Fibroblast of lung (primary cell): ENCODE data around the gene SLC51B.

Source experiments
- EZH2 ChIP-seq: IDR thresholded peaks from 2 replicates; pipeline ENCODE4 v1.5.1; 2012; ENCODE audit warnings: low read length, control low read depth, mild to moderate bottlenecking; ENCODE audit errors: missing control alignments
- TF ChIP-seq, protein P1 (sequence below), 2 donors: IDR thresholded peaks in 1 of 2; conservative IDR thresholded peaks in 1 of 2; 1 replicate in 1 of 2; 2 replicates in 1 of 2; pipeline ENCODE4 v1.5.1; 2011 to 2012; ENCODE audit warnings: low read length in 2 of 2, control low read depth in 1 of 2, inconsistent platforms in 1 of 2, low read depth in 1 of 2, mild to moderate bottlenecking in 1 of 2

DNA sequence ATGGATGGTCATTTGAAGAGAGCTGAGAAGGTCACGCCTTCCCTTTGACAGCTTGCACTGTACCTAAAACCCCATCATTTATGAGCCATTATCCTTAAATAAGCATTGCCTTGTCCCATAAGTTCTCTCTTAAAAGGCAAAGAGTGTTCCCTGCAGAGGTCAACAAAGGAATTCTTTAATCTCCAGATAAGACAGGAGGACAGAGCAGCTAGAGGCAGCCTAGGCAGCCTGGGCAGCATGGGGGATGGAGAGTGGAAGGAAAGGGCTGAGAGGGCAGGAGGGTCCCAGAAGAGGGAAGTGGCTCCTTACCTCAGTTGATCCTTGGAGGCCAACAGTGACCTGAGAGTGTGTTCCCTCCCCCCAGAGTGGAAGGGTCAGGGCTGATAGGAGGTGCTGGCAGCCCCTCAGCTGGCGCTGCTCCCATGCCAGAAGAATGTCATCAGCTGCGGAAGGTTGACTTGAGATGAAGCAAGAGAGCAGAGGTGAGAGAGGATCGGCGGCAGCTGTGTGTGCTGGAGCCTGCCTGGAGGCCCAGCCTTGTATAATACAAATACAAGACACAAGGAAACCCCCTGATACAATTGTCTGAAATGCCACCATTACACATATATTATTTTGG, 44.1 kb downstream of the SLC51B start:
- TF ChIP-seq, protein P1, sequence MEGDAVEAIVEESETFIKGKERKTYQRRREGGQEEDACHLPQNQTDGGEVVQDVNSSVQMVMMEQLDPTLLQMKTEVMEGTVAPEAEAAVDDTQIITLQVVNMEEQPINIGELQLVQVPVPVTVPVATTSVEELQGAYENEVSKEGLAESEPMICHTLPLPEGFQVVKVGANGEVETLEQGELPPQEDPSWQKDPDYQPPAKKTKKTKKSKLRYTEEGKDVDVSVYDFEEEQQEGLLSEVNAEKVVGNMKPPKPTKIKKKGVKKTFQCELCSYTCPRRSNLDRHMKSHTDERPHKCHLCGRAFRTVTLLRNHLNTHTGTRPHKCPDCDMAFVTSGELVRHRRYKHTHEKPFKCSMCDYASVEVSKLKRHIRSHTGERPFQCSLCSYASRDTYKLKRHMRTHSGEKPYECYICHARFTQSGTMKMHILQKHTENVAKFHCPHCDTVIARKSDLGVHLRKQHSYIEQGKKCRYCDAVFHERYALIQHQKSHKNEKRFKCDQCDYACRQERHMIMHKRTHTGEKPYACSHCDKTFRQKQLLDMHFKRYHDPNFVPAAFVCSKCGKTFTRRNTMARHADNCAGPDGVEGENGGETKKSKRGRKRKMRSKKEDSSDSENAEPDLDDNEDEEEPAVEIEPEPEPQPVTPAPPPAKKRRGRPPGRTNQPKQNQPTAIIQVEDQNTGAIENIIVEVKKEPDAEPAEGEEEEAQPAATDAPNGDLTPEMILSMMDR (conservative IDR thresholded peaks at IDR 0.05 in 1 of 2, IDR thresholded peaks at IDR 0.05 in 1 of 2; ENCODE audit: low read depth in 1 of 2, low read length in 2 of 2), result no peak
- no peak for TF ChIP-seq EZH2
